Duodenal mucosa (tissue), 2 donors: Measurements from ENCODE around the gene KIF1C.

ENCODE experiments used
- H3K27ac ChIP-seq: one replicate; pipeline ENCODE4 v1.7.0; 2013; ENCODE audit warnings: low read depth, low read length
- H3K27me3 ChIP-seq, 2 donors: one replicate each; pipeline ENCODE4 v1.7.0; 2013; ENCODE audit warnings: low read length in 2 of 2, control low read depth in 1 of 2; ENCODE audit not compliant: insufficient read depth in 2 of 2, control insufficient read depth in 1 of 2
- H3K36me3 ChIP-seq, 2 donors: one replicate each; pipeline ENCODE4 v1.7.0; 2013; ENCODE audit warnings: low read length in 2 of 2, control low read depth in 1 of 2; ENCODE audit not compliant: insufficient read depth in 2 of 2, control insufficient read depth in 1 of 2
- H3K4me1 ChIP-seq, 2 donors: one replicate each; pipeline ENCODE4 v1.7.0; 2013; ENCODE audit warnings: low read length in 2 of 2, control low read depth in 1 of 2; ENCODE audit not compliant: insufficient read depth in 2 of 2, control insufficient read depth in 1 of 2
- H3K4me3 ChIP-seq, 2 donors: one replicate each; pipeline ENCODE4 v1.7.0; 2013; ENCODE audit warnings: low read length in 2 of 2, low read depth in 1 of 2
- H3K9ac ChIP-seq, 2 donors: one replicate each; pipeline ENCODE4 v1.7.0; 2013; ENCODE audit warnings: low read length in 2 of 2, low read depth in 1 of 2
- H3K9me3 ChIP-seq, 2 donors: one replicate each; pipeline ENCODE4 v1.7.0; 2013; ENCODE audit warnings: low read length in 2 of 2, control low read depth in 1 of 2; ENCODE audit not compliant: control insufficient read depth in 1 of 2

The KIF1C gene

GRCh38 chr17:4999430-5000093 is 1.8 kb downstream of the KIF1C start:
- Histone ChIP-seq H3K9me3 (no peaks in the 10 kb centered on the region), H3K4me1 (peaks cover 25 to 27% of the 10 kb centered on the region in 2 donors), H3K9ac (peak overlapping the region; percentile 87 to 93), H3K4me3 (peak overlapping the region; percentile 98), H3K36me3 (peaks cover 37 to 38% of the 10 kb centered on the region in 2 donors), H3K27ac (peak overlapping the region; percentile 50), H3K27me3 (no peaks in the 10 kb centered on the region)

- no peaks in the 10 kb centered on the region for H3K27me3 ChIP-seq
- peak overlapping the region in 1 of 2 donors; percentile 93 for H3K9ac ChIP-seq
- peaks cover 44 to 45% of the 10 kb centered on the region in 2 donors for H3K36me3 ChIP-seq
- peaks cover 25 to 27% of the 10 kb centered on the region in 2 donors for H3K4me1 ChIP-seq
- no peaks in the 10 kb centered on the region for H3K9me3 ChIP-seq
- H3K4me3 ChIP-seq, result peak overlapping the region in 1 of 2 donors; percentile 98
- H3K27ac ChIP-seq, result no peak overlapping the region
These were observed 2.5 kb downstream of the KIF1C start for GRCh38 chr17:5000237-5000639.

- H3K27me3 ChIP-seq, result no peaks in the 10 kb centered on the region
- no peak overlapping the region for H3K9ac ChIP-seq
- H3K4me1 ChIP-seq, result peaks cover 20 to 21% of the 10 kb centered on the region in 2 donors
- no peak overlapping the region for H3K27ac ChIP-seq
- no peaks in the 10 kb centered on the region for H3K9me3 ChIP-seq
- H3K36me3 ChIP-seq, result peaks cover 56 to 64% of the 10 kb centered on the region in 2 donors
- no peak overlapping the region for H3K4me3 ChIP-seq
These were observed 4.5 kb downstream of the KIF1C start for GRCh38 chr17:5002121-5002788.

GRCh38 chr17:5003214-5003867 is 5.6 kb downstream of the KIF1C start:
- Histone ChIP-seq H3K9ac (no peak overlapping the region), H3K27ac (no peak overlapping the region), H3K27me3 (no peaks in the 10 kb centered on the region), H3K9me3 (no peaks in the 10 kb centered on the region), H3K4me3 (no peak overlapping the region), H3K4me1 (peaks cover 20 to 21% of the 10 kb centered on the region in 2 donors), H3K36me3 (peaks cover 66 to 75% of the 10 kb centered on the region in 2 donors)

- Histone ChIP-seq H3K36me3 (peaks cover 41 to 79% of the 10 kb centered on the region in 2 donors), H3K4me3 (no peak overlapping the region), H3K4me1 (no peaks in the 10 kb centered on the region), H3K27ac (no peak overlapping the region), H3K27me3 (no peaks in the 10 kb centered on the region), H3K9ac (no peak overlapping the region), H3K9me3 (no peaks in the 10 kb centered on the region)
These were observed 14.2 kb downstream of the KIF1C start for GRCh38 chr17:5011928-5012327.

GRCh38 chr17:5014357-5014756 is 16.6 kb downstream of the KIF1C start:
- Histone ChIP-seq H3K27me3 (no peaks in the 10 kb centered on the region), H3K36me3 (peaks cover 25 to 77% of the 10 kb centered on the region in 2 donors), H3K9me3 (no peaks in the 10 kb centered on the region), H3K27ac (no peak overlapping the region), H3K4me3 (no peak overlapping the region), H3K9ac (no peak overlapping the region), H3K4me1 (no peaks in the 10 kb centered on the region)

- no peak overlapping the region for H3K4me3 ChIP-seq
- H3K27ac ChIP-seq, result no peak overlapping the region
- peaks cover 32 to 79% of the 10 kb centered on the region in 2 donors for H3K36me3 ChIP-seq
These were observed 21.8 kb downstream of the KIF1C start for GRCh38 chr17:5019475-5019956.

GRCh38 chr17:5020502-5021023 is 22.8 kb downstream of the KIF1C start:
- no peak overlapping the region for H3K4me3 ChIP-seq
- no peak overlapping the region for H3K9ac ChIP-seq
- H3K36me3 ChIP-seq, result peaks cover 27 to 73% of the 10 kb centered on the region in 2 donors
- H3K4me1 ChIP-seq, result no peaks in the 10 kb centered on the region
- H3K27me3 ChIP-seq, result no peaks in the 10 kb centered on the region
- no peaks in the 10 kb centered on the region for H3K9me3 ChIP-seq
- no peak overlapping the region for H3K27ac ChIP-seq

More at GRCh38 chr17:5019475-5019956, 21.8 kb downstream of the KIF1C start:
- Histone ChIP-seq H3K9me3 (no peaks in the 10 kb centered on the region), H3K9ac (no peak overlapping the region), H3K27me3 (no peaks in the 10 kb centered on the region), H3K4me1 (no peaks in the 10 kb centered on the region)

- H3K9ac ChIP-seq, result no peak overlapping the region
- H3K27ac ChIP-seq, result no peak overlapping the region
- no peaks in the 10 kb centered on the region for H3K9me3 ChIP-seq
- H3K27me3 ChIP-seq, result no peaks in the 10 kb centered on the region
- H3K4me1 ChIP-seq, result no peaks in the 10 kb centered on the region
- peaks cover 27 to 61% of the 10 kb centered on the region in 2 donors for H3K36me3 ChIP-seq
- no peak overlapping the region for H3K4me3 ChIP-seq
These were observed 24.5 kb downstream of the KIF1C start for GRCh38 chr17:5022171-5022711.
